HG02610 (cell line): ENCODE measurements around the gene CYTH1.

ENCODE experiments used
- ATAC-seq: cut with Tn5 transposase; IDR thresholded peaks from one replicate; pipeline ENCODE4 v1.9.1; 2021; ENCODE audit warnings: mild to moderate bottlenecking, moderate library complexity; ENCODE audit not compliant: unreplicated experiment

The CYTH1 gene

GRCh38 chr17:78696016-78696982 lies 85.8 kb downstream of the CYTH1 start:
- no peak for ATAC-seq

- no peak for ATAC-seq
Measured at GRCh38 chr17:78694805-78695531, 87.1 kb downstream of the CYTH1 start.

- ATAC-seq = no peak
Measured at GRCh38 chr17:78693346-78694083, 88.6 kb downstream of the CYTH1 start.

GRCh38 chr17:78692460-78693010 lies 89.5 kb downstream of the CYTH1 start:
- no peak for ATAC-seq

- no peak for ATAC-seq
Measured at GRCh38 chr17:78689029-78689428, 93.0 kb downstream of the CYTH1 start.

GRCh38 chr17:78687944-78688343 lies 94.1 kb downstream of the CYTH1 start:
- ATAC-seq = no peak

- no peak for ATAC-seq
Measured at GRCh38 chr17:78687125-78687524, 94.9 kb downstream of the CYTH1 start.

- no peak for ATAC-seq
Measured at GRCh38 chr17:78684026-78684425, 98.0 kb downstream of the CYTH1 start.

- no peak for ATAC-seq
Measured at GRCh38 chr17:78683408-78683961, 98.6 kb downstream of the CYTH1 start.

- no peak for ATAC-seq
Measured at GRCh38 chr17:78682363-78682762, 99.7 kb downstream of the CYTH1 start.

GRCh38 chr17:78680436-78680835 lies 101.6 kb downstream of the CYTH1 start:
- no peak for ATAC-seq

- ATAC-seq = no peak
Measured at GRCh38 chr17:78679495-78680395, 102.3 kb downstream of the CYTH1 start.

GRCh38 chr17:78678711-78679110 lies 103.4 kb downstream of the CYTH1 start:
- no peak for ATAC-seq

- no peak for ATAC-seq
Measured at GRCh38 chr17:78678222-78678557, 103.9 kb downstream of the CYTH1 start.

GRCh38 chr17:78677303-78678221 lies 104.5 kb downstream of the CYTH1 start:
- ATAC-seq = no peak

GRCh38 chr17:78676412-78677302 lies 105.4 kb downstream of the CYTH1 start:
- ATAC-seq = no peak

GRCh38 chr17:78675836-78676235 lies 106.2 kb downstream of the CYTH1 start:
- no peak for ATAC-seq

- no peak for ATAC-seq
Measured at GRCh38 chr17:78675316-78675616, 106.8 kb downstream of the CYTH1 start.
